AG09309 (cell line): ENCODE data around the gene UBASH3B.

Source experiments
- DNase-seq: peaks from one replicate; pipeline ENCODE4 v3.0.0-alpha.2; 2010; ENCODE audit warnings: low read depth
- H3K4me3 ChIP-seq: 2 replicates; pipeline ENCODE4 v1.5.1; 2011; ENCODE audit warnings: mild to moderate bottlenecking, low read depth, low read length, moderate library complexity; ENCODE audit not compliant: control insufficient read depth
- CTCF ChIP-seq: IDR thresholded peaks from 2 replicates; pipeline ENCODE4 v1.5.1; 2011; ENCODE audit warnings: mild to moderate bottlenecking, low read depth, low read length, inconsistent platforms; ENCODE audit not compliant: insufficient read depth, control insufficient read depth; ENCODE audit errors: missing control alignments

The UBASH3B gene

GRCh38 chr11:122633219-122633829, 22.2 kb upstream of the UBASH3B start:
- peak; percentile 55 for TF ChIP-seq CTCF
- DNase-seq, result no peak
- no peak overlapping the region for H3K4me3 ChIP-seq

DNA sequence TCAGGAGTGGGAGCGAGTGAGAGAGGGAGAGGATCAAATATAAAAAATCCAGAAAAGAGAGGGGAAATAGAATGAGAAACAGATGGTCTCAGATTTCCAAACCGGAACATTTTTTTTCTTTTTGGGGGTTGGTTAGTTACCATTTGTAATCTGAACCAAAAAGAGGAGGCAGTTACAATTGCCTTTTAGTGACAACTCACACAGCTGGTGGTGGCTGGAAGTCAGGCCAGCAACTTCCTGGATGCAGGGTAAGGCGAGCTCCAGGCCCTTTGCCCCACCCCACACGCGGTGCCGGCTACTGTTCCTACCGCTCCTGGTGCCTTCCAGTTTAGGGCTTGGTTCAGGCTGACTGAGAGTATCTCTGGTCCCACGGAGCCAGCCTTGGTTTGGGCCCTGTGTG, 21.0 kb upstream of the UBASH3B start:
- DNase-seq, result no peak
- TF ChIP-seq CTCF, result no peak
- H3K4me3 ChIP-seq, result no peak overlapping the region

- no peak for TF ChIP-seq CTCF
- H3K4me3 ChIP-seq, result no peak overlapping the region
- no peak for DNase-seq
These were observed 18.0 kb upstream of the UBASH3B start for GRCh38 chr11:122637541-122637940.

- no peak for TF ChIP-seq CTCF
- H3K4me3 ChIP-seq, result no peak overlapping the region
- peak; percentile 84 for DNase-seq
These were observed 13.0 kb upstream of the UBASH3B start for GRCh38 chr11:122642472-122642922.

DNA sequence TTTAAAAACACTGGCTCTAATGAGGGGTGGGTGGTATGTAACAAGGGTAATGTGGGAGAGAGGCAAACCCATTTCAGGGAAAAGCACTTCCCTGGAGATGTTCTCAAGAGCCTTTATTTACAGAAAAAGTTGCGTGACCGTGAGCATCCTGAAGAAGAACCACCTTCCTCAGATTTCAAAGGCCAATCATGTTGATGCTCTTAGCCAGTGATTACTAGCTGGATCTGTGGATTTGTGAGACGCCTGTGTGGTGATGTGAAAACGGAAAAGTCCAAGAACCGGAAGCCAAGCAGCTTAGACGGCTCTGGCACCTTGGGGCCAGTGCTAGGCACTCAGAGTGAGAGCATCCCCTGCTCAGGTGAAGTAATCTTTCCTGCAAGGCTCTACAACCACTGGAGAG, 12.6 kb upstream of the UBASH3B start:
- no peak overlapping the region for H3K4me3 ChIP-seq
- no peak for TF ChIP-seq CTCF
- no peak for DNase-seq

DNA sequence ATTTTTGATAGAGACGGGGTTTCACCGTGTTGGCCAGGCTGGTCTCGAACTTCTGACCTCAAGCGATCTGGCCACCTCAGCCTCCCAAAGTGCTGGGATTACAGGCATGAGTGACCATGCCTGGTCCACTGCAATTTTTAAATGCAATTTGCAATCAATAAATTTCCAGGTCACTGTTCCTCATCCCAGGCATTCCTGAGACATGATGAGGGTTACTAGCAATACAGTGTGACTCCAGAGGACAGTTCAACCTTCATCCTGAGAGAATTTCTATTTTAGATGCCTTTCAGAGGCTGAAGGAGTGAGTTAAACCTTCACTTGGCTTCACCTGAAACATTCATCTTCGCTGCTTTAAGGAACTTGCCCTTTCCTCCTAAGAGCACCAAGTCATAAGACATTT, 9.7 kb upstream of the UBASH3B start:
- DNase-seq, result no peak
- no peak for TF ChIP-seq CTCF
- no peak overlapping the region for H3K4me3 ChIP-seq
